Measurements from ENCODE around the gene PHF2.

The PHF2 gene

DNA sequence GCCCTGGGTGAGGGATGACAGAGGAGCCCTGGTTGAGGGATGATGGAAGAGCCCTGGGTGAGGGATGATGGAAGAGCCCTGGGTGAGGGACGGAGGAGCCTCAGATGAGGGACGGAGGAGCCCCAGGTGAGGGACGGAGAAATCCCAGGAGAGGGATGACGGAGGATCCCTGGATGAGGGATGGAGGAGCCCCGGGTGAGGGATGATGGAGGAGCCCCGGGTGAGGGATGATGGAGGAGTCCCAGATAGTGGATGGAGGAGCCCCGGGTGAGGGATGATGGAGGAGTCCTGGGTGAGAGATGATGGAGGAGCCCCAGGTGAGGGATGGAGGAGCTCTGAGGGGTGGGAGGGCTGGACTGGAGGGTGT is 10.9 kb downstream of the PHF2 start:
- DNase-seq (ENCODE audit: low spot score): no peak

DNA sequence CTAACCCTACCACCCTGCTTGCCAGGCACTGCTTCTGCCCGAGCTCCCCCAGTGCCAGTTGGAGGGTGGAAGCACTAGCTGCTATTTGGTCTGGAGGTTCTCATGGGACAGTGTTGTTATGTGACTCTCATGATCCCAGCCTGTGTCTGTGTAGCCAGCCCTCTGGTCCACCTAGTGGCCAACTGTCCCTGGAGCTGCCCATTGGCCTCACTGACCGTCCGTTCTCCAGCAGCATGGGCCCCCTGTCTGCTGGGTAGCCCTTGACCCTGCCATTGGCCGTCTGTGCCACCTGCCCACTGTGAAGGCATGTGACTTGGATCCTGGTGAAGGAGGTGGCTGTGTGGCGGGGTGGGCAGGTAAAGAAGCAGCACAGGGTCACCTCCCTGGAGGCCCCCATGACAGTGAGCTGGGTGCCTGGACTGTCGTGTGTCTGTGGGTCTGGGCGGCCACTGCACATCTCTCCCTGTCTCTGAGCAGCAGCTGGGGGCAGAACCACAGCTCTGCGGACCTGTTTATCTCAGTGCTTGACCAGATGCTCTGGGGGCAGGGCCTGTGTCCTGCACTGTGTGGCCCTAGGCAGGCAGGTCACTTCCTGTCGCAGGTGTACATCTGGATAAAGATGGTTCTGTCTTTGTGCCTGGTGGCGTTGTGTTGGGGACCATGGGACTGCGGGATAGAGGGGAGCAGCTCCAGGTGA is 11.4 kb downstream of the PHF2 start:
- peak; percentile 6 for DNase-seq (ENCODE audit: low spot score)

DNA sequence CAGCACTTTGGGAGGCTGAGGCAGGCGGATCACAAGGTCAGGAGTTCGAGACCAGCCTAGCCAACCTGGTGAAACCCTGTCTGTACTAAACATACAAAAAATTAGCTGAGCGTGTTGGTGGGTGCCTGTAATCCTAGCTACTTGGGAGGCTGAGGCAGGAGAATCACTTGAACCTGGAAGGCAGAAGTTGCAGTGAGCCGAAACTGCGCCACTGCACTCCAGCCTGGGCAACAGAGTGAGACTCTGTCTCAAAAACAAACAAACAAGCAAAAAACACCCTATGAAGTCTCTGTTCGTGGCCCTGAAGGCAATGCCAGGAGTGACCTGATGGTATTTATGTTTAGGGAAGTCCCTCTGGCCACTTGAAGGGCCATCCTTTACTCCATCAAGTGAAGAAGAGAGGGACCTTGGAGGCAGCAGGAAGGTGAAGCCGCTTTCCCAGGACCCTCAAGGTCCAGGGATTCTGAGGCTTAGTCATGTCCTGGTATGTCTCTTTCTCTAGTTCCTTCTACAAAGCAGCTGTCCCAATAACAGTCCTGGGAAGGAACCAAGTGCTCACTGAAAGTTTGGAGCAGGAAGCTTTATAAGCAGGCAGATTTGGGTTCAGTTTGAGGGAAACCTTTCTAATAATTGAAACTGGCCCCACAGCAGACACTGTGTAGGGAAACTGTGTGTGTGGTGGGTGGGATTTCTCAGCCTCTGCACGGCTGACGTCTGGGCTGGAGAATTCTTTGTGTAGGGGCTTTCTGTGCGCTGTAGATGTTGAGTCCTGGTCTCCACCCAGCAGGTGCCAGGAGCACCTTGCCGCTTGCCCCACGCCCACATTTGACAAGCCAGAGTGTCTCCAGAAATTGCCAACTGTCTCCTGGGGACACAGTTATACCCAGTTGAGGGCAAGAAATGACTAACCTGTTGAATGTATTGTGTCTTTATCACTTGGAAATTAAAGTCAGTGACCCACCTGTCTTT is 12.5 kb downstream of the PHF2 start:
- peak; percentile 29 for DNase-seq (ENCODE audit: low spot score)

DNA sequence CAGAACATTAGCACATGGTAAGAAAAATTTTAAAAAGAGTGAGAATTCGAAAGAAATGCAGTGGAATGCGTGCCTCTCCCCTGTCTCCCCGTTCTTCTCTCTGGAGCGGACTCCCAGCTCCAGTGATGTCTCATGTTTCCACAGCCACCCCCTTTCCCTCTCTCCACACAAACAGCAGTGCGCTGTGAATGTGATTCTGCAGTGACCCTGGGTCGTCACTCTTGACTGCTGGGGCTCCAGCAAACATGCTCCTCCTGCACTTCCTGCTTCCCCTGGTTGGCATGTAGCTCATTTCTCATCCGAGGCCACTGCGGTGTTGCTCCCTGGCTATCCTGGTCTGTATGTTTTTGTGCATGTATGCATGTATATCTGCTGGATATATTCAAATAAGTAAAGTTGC is 13.3 kb downstream of the PHF2 start:
- DNase-seq (ENCODE audit: low spot score): peak; percentile 68

DNA sequence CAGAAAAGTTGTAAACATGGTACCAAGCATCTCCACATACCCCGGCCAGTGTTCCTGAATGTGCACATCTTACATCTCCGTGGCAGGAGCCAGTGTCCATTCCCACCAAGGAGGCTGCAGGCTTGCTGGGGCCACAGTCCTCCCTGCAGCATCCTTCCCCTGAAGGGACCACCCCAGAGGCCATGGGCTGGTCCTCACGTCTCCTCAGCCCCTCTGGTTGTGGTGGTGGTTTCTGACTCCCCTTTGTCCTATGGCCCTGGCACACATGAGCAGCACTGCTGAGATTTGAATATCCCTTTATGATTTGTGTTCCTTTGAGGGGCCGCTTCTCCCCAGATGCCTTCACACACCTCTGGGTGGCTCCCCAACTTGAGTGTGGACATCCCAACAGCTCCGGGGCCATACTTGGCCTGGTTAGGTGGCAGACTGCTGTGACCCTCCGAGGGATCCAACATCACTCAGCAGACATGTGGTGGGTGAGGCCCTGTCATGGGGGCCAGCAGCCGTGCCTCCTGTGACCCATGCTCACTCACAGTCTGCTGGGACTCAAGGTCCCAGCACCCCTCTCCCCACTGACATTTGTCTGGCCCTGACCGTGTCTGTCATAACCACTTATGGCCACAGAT is 14.3 kb downstream of the PHF2 start:
- DNase-seq (ENCODE audit: low spot score): peak; percentile 2

DNA sequence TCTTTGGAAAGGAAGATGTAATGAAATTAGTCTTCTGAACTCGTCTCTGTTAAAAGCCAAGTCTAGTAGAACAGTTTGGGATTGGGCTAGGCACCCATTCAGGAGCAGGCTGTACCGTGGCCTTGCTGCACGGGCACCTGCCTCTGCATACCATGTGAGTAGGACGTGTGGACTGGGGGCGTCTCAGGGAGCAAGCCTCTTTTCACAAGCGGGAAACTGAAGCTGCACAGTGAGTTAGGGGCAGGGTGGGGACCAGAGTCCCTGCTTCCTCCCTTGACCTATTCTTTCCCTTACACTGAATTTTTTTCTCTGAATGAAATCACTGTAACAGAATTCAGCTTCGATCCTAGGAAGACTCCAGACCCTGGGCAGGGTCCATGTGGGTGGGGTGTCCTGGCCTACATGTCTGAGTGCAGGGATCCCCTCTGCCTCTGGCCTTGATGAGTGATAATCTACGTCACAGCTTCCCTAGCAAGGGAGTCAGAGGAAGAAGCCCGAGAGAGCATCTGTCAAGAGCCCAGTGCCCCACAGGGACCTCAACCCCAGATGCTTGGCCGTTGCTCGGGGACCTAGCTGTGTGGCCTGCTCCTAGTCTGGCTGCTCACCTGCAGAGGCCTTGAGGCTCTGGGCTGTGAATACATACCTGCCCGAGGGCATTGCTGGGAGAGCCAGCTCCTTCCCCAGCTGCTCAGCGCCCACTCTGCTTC is 15.1 kb downstream of the PHF2 start:
- DNase-seq (ENCODE audit: low spot score): peak; percentile 1

DNA sequence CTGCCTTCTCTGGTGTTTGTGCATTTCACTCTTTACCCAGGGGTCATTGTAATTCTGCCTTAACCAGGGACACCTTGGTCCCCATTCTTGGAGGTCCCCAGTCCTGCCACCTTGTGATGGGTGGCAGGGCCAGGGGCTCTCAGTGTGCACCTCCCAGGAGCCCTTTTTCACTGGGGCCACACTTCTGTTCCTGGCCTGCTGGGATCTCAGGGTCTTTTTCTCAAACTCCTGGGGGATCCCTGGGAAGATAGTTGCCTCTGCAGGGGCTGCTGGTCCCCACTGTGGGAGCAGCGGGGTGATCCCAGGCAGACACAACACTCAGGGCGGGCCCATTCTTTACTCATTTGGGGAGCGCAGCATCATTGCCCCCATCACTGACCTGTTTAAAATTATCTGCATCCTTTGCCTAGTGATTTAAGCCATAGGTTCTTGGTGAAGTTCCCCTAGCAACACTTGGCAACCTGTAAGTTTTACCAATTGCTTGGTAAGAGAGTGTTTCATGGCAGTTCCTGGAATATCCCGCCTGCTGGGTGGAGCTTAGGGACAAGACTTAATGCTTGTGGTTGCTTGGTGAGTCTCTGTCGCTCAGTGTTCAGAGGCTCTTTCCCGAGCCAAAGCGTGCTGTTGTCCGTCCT is 15.7 kb downstream of the PHF2 start:
- peak; percentile 18 for DNase-seq (ENCODE audit: low spot score)

DNA sequence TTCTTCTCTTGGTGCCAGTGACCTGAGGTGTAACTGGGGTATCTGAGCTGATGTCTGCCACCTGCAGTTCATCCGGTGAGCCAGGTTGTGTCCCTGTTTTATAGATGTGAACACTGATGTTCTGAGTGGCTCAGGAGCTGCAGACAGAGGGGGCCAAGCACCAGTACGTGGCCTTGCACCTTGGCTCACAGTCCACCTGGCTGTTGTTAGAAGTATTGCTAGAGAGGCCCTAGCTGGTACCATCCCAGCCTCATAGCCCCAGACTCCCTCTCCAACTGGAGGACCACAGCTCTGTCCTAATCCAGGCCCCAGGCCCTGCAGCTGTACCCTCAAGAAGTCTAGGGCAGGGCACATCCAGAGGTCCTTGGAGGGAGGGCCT is 16.2 kb downstream of the PHF2 start:
- no peak for DNase-seq (ENCODE audit: low spot score)

DNA sequence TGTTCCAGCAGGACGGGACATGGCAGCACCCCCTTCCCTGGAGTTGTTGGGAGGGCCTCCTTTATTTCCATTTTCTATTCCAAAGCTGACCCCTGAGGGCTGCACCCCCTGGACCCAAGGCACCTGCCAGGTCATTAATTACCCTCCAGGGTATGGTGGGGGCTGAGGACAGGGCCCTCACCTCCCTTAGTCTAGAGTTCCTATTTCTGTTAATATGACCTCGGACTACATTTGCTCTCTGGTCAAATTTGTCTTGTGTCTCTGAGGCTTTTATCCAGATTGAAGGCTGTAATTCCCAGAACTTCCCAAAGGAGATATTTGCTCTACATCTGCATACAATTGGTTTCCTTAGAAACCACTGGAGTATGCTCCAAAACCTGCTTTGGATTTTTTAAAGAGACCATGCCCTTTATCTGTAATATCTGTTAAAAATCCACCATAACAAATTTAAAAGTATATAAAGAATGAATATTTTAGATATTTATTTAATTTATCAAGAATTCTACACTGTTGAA is 16.8 kb downstream of the PHF2 start:
- DNase-seq (ENCODE audit: low spot score): peak; percentile 53

DNA sequence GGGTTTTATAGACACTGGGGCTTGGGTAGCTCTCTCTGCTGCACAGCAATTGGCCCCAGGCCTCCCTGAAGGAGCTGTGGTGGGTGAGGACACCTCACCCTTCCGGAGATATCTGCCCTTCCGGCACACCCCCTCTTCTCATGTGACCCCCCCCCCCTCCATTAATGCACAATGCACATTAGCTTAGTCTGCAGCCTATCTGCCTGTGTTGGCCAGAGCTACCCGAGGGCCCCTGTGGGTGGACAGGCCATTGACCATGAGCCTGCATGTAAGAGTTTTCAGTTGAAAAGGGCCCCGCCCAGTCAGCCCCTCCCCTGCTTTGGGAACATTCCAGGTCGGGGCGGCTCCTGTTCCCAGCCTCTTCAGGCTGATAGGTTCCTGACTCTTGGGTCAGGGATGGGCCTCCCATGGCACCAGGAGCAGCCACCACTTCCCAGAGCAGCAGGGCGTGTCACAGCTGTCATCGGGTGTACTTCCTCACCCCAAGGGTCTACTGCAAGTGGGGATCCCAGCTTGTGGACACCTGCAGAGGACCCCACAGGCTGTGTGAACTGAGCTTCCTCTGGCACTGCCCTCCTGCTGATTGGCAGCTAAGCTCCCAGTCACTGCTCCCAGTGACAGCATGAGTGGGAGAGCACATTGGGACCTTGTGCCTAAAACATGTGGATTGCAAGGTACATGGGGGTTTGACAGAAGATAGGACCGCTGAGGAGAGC is 17.8 kb downstream of the PHF2 start:
- peak; percentile 1 for DNase-seq (ENCODE audit: low spot score)

DNA sequence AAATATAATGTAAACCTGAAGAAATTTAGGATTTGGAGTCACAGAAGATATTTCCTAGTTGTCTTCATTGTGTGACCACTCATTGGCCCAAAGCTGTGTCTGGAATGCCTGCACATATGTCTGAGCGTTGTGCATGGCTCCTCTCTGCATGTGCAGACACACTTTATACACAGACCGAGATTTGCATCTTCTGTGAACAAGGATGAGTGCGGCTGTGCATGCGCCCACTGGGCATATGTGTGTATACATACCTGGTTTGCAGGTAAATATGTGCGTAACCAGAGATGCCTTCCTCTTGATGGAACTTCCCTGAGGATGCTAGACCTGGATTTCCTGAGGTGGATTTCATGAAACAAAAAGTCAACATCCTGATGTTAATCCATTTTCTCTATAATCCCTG is 19.1 kb downstream of the PHF2 start:
- DNase-seq (ENCODE audit: low spot score): no peak

DNA sequence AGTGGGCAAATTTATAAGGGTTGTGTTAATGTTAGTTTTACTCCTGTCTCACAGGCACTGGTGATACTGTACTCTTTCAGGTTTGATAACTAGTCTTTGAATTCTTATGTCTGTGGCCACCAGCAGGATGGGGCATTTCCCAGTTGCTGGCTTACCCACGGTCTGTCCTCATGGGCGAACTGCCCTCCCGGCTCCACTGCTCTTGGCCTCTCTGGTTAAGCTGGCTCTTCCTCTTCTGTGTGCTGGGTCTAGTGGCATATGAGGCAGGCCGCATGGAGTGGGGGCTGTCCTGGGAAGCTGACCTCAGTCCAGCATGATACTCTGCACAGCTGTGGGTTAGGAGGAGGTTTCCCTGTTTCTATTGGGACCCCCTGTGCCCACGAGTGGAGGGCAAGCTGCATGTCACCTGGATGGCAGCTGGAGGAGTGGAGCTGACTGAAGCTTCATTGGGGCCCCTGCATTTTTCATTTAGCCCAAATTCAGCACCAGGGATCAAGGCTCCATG is 19.5 kb downstream of the PHF2 start:
- DNase-seq (ENCODE audit: low spot score): no peak

DNA sequence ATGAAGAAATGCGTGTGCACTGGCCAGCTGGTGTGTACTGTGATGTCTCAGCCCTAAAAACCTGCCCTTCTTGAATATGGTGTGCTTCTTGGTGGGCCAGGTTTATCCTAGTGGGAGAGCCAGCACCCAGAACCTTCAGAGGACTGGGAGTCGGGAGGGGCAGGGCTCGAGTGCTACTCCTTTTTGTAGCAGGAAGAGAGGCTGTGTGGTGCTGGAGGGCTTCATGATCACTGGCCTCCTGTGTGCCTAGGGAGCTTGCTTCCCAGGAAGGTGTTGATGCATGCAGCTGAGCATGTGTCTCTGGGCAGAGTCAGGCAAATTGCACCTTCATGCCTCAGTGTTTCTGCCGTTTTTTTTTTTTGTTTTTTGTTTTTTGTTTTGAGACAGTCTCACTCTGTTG is 20.0 kb downstream of the PHF2 start:
- no peak for DNase-seq (ENCODE audit: low spot score)

DNA sequence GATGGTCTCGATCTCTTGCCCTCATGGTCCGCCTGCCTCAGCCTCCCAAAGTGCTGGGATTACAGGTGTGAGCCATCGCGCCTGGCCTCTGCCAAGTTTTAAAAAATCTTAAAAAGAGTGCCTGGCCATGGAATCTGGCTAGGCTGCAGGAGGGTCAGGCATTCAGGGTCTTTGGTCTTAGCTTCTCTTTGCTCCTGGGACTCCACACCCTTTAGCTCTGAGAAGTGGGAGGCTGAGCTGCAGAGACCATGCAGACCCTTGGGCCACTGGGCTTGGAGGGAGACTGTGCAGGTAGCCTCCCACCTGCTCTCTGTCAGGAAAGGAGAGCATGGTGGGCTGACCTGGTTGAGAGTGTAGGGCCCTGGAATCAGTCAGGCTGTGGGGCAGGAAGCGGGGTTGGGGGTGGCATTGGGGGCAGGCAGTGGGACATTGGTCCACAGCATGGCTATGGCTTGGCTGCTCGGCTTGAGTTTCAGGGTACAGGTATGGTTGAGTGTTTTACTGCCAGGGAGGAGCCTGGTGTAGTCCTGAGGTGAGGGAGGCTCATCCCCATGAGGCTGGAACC is 20.8 kb downstream of the PHF2 start:
- DNase-seq (ENCODE audit: low spot score): no peak

DNA sequence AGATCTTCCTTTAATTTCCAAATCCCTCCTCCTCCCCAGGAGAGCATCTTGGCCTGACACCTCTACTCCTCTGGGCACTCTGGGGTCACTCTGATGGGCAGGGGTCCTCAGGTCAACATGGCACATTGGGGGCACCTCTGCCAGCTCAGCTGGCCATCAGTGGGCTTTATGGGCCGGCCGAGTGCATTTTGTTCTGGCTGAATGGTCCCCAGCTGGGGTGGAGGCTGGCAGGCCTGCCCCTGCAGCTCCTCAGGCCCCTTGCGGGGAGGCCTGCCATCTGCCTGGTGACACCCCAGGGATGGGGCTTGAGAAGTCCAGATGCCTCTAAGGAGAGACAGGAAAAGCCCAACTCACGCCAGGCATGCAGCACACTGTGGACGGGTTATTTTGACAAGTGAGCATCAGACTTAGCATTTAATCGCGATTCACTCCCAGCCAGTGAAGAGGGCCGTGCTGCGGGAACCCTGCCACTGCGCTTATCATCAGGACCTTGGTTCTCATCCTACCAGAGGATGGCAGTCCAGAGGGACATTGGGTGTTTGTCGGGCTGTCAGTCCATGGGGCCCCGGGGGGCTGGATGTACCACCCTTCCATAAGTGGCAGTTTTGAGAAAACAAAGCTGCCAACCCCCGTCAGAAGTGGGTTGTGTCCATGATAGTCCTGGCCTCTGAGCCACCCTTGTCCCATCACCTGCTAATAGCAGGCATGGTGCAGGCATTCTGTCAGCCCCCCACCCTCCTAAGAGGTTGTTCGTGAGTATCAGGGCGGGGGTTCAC is 21.7 kb downstream of the PHF2 start:
- no peak for DNase-seq (ENCODE audit: low spot score)

DNA sequence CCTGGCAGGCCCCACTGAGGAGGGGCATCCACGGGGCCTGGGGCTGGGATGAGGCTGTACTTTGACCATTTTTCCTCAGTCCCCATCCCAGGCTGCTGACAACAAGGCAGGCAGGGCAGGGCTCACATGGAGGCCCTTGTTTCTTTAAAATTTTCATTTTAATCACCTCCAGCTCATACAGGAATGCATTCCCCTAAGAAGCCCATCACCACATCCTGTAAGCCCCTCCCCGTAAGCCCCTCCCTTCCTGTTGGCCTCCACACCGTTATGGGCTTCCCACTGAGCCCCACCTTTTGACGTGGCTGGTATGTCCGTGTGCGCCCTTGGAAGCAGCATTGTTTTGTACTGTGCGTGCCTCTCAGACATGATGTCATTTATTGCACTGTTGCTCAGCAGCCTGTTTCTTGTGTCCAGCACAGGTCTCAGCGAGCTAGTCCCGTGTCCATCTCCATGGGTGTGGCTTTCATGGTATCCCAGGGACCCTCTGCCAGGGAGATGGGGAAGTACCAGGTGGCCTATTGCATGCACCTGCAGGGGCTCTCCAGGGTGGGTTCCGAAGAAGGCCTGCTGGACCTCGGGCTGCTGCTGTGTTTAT is 22.4 kb downstream of the PHF2 start:
- peak; percentile 40 for DNase-seq (ENCODE audit: low spot score)

DNA sequence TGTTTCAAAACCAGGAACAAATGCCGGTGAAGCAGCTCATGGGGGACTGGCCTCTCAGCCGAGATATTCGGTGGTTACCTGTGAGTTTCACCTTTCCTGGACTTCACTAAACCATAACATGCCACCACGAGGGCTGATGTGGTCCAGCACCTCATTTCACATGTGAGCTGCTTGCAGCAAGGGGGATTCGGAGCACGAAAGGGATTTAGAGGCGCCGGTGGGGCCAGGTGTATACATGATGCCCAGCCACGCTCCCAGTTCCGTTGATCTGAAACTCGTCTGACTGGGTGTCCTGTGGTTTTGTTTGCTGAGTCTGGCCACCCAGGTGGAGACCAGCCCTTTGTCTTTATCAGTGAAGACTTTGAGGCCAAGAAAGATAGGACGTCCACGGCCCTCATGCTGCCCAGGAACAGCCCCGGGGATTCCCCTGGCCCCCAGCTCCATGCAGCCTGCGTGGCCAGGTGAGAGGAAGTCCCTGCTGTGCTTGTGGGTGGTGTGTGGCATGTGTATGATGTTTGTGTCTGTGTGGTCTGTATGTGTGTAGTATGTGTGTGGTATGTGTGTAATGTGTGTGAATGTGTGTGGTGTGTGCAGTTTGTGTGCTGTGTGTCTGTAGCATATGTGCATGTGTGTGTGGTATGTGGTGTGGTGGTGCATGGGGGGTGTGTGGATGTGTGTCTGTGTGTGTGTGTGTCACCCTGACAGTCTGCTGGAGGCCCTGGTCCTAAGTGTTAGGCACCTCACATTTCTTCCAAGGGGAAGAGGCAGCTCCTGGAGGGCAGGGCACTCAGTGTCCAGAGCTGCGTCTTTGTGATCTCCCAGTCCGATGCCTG is 23.4 kb downstream of the PHF2 start:
- DNase-seq (ENCODE audit: low spot score): no peak

DNA sequence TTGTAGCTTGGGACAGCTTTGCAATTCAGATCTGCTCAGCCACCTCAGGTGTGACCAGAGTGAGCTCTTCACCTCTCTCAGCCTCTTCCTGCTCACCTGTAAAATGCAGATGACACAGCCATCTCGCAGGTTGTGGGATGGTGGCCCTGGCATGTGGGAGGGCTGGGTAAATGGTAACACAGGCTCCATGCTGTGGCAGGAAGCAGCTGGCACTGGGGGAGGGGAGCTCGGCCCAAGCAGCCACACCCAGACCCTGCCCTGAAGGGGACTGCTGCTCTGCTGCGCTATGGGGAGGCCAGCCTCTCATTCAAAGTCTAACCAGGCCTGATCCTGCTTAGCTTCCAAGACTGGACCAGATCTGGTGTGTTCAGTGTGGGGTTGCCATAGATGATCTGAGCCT is 24.1 kb downstream of the PHF2 start:
- DNase-seq (ENCODE audit: low spot score): no peak
